Amygdala (tissue), 56 donors: ENCODE measurements around the gene SLC48A1.
A peak's percentile ranks its signal among the peaks of the same experiment; 100 is the strongest.

ENCODE experiments used
- DNase-seq, 56 donors: peaks; one replicate each; lab custom pipeline; 2025; lab: John Stamatoyannopoulos, UW

The SLC48A1 gene

DNA sequence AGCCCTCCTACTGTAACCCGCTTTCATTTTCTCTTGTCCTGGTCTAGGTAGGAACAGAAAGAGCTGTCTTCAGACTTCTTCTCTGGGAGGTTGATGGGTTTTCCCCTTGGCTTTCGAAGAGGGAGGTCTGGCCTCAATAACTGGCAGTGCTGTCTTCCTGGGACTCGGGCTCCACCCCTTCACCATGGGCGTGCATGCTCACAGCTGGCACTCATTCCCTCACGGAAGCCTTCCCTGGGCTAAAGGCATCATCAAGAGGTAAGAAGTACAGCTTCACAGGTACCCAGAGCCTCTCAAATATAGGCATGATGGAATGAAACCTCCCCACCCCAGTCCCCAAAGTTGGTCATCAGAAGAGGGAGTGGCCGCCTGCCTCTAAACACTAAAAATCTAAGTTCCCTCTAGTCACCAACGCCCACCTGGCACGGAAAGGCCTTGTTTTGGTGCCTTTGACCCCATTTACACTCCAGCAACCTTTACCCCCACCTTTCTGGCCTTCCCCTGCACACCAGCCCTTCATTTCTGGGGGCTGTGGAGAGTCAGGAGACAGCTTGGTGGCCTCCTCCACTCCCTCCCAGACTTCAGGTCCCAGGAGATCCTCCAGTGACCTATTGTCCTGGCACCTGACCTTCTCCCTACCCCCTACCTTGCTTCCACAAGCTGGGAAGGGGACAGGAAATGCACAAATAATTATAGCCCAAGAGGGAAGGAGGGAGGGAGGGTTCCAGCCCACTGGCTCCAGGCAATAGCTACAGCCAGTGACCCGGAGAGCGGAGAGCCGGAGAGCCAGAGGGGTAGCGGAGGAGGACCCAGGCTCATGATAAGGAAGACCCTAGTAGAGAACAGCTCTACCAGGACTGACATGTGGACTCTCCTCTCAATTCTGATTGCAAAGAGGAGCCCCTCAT is 17.1 kb upstream of the SLC48A1 start:
- peak in 7 of 56 donors; percentile 15 to 49 (median 33) for DNase-seq

DNA sequence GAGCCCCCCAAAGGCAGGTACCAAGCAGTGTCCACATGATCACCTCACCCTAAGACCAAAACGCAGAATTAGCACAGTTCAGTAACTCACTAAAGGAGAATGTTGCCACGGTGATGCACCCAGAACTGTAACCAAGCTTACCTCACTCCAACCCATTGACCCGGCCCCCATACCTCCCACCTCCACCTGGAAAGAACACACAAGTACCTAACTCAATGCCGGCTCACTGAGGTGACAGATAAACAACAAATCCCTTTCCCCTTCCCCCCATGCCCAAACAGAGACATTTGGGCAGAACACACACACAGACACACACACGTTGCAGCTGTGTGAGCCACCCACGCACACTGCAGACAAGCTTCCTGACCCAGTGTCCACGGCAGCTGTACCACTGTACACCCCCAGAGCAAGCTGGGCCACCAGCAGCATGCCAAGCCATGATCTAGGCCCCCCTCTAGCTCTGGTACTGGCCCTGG is 15.6 kb upstream of the SLC48A1 start:
- DNase-seq = peak in 8 of 56 donors; percentile 30 to 62 (median 48)

DNA sequence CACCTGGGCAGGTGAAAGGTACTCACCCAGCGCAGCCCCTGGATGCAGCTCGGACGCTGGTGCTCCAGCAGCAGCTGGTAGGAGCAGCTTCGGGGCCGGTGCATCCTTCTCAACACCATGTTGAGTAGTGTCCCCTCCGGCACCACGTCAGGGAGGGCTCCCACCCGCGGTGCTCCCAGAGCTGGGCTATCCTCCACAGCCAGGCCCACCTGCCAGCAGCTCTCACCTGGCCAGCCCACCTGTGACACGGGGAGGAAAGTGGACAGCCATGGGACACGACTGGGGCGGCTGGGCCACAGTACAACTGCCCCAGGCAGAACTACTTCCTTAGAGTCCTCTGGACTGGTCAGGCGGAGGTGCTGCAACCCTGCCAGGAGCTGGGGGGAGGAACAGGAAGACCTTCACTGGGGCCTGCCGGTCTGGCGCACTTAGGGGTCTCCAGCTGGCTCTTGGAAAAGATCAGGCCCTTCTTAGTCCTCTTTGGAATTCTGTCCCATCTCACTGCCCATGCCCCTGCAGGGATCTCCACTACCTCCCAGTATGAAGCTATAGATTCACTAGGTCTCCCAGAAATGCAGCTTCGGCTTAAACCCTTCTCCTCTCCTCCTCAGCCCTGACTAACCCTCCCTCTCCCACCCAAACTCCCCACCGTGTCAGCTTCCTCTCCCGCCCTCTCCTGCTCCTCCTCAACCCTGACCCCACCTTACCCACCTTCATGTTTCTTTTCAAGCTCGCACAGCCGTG is 15.0 kb upstream of the SLC48A1 start:
- DNase-seq = peak in 24 of 56 donors; percentile 24 to 67 (median 54)

DNA sequence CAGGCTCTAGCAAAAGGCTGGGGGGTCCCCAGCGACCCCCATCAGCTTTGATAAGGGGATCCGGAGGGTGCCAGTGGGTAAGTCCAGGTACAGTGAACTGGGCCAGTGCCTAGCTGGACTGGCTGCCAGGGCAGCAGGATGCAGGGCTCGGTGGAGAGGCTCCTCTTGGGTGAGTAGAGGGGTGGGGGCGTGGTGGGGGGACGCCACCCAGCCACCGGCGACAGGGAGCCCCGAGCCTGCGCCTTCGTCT is 14.5 kb upstream of the SLC48A1 start:
- no peak for DNase-seq

DNA sequence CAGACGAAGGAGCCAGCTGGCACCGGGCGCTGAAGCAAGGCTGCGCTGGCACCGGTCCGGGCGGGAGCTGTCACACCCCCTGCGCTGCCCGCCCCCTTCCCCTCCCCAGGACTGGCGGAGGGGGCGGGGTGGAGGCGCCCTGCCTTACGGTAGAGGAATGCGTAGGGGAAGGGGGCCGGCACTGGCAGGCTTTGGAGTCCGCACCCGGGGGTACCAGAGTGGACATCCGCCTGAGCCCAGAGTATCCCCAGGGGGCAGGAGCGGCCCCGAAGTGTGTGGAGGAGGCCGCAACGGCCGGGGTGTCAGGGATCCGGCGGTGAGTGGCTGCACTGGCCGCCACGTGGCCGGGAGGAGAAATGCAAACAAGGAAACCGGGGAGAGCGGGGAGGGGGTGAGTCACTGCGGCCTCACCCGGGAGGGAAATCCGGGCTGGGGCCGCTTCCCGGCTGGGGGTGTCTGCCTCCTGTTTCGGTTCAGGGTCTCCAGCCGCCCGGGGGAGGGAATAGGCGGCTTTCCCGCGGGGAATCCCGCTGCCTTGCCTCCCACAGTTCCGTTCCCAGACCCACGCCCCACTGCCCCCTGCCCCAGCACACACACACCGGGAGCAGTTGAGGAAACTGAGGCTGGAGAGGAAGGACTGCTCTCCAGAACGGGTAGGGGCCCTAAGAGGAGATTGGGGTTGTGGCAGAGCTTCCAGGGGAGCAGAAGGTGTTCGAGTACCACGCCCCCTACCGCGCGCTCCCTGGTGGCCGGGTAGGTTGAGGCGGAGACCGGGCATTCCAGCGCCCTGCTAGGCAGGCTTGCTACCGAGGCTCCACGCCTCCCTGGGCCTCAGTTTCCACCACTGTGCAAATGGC is 14.0 kb upstream of the SLC48A1 start, which contains the start of gene RAPGEF3:
TSS of gene RAPGEF3 (minus strand) at position 47 of the 857 bp plus-strand sequence. CDS start 324 bp downstream, outside the sequence.
- DNase-seq = peak in 55 of 56 donors; percentile 56 to 98 (median 91)

DNA sequence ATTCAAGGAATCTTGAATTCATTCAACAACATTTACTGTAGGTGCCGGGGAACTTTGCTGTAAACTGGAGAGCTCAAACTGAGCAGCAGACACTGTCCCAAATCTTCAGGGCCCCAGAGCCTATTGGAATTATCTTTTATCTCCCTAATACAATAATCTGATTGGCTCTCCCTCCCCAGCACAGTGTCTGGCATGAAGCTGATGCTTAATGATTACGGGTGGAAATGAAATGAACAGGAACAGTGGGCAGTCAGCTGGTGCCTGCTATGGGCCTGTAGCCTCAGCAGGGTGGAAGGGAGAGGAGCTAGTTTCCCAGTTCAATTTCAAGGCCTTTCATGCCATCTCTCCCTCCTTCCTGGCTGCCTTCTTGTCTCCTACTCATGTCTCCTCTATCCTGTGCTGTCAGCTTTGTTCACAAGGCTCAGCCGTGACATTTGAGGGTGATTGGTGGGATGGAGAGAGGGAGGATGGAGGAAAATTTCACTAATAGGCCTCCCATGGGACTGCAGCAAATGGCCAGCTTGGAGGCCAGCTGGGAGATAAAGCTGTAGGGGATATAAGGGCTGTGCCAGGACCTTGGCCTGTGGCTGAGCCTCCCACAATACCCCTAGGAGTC is 10.1 kb upstream of the SLC48A1 start:
- no peak for DNase-seq

DNA sequence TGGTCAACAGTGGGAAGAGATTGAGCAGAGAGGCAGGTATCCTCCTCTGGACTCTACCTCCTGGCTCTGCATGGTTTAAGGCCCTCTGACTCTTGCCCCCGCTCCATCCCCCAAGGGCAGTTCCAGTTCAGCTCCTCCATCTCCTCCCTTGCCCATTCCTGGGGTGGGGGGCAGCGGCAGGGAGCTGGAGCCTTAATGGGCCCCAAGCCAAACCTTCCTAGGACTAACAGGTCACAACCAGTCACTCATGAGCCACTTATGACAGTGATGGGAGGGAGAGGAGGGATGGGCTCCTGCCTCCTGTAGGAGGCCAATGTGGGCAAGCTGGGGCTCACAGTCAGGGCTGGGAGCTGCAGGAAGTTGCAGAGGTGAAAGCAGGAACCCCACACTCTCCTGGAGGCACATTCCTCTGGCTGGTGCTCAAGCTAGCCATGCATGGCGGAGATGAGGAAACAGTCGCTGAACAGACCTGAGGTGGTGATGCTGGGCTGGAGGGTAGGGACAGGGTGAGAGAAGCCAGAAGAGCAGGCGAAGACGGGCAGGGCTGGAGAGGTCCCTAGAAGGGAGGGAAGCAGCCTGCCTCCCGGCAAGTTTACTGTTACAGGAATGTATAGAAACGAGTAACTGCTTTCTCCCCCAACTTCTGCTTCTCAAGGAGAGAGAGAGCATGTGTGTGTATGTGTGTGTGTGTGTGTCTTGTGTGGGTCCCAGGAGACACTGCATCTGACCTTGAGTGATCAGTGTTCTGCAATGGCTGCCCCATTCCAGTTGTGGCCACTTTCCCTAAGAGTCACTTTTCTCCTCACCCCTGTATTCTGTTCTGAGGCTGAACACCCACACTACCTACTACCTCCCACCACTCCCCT is 9.3 kb upstream of the SLC48A1 start:
- no peak for DNase-seq

DNA sequence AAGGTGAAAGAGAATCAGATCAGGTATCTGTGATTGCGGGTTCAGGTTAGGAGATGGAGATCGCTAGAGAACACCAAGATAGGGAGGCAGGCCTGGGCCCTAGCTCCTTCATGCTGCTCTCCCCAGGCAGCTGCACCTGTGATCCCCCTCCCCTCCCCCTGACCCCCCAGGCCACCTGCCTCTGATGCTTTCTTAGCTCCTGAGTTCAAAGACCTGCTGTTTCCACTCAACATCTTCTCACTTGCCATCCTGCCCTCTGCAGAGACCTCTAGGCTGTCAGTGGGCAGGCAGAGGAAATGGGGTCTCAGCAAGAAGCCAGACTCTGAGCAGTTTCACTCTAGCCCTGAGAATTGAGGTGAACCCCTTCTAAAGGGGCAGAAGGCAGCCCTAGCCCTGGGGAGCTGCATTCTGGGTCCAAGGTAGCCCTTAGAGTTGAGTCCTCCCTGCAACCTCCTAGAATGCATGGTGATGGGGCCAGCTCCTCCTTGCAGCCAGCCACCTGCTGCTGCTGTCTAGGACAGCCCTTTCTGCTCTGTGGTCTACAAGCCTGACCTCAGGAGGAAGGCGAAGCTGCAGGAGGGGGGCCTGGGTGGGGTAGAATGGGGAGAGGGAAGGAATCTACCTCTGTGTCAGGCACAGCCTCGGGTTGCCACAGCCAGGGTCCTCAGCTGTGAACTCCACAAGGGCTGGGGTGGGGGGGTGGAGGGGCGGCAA is 6.4 kb upstream of the SLC48A1 start:
- DNase-seq = no peak

DNA sequence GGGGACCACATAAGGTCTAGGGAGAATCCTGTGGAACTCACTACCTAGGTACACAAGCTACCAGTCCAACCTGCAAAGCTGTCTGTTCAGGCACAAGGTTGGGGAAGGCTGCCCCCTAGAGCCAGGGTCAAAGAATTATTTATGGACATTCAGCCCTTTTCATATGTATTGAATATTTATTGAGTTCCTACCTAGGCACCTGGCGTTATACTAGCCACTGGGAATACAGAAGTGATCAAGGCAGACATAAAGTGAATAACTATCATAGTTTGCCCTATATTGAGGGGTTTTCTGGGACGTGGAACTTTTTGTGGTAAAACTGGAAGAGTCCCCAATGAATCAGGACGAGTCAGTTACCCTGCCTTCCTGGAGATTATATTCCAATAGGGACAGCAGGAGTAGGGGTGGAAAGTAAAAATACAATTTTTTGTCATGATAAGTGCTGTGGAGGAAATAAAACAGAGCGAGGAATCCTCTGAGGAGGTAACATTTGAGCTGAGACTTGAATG is 5.8 kb upstream of the SLC48A1 start:
- peak in 22 of 56 donors; percentile 19 to 66 (median 38) for DNase-seq

DNA sequence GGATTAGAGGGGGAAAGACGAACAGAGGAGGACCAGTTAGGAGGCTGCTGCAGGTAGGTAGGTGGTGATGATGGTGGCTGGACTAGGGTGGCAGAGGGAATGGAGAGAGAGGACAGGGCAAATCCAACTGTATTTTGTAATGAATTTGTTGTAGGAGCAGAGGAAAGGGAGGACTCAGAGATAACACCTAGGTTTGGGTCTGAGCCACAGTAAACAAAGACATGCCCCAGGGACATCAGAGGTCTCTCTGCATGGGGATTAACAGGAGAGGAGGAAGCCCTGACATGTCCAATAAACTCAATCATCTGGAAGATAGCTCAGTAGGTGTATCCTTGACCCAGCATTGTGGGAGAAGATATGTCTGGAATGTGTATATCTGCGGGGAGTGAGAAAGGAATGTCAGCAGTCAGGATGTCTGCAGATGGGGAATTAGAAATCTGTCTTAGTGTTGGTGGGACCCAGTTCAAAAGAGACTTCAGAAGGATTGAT is 4.7 kb upstream of the SLC48A1 start:
- no peak for DNase-seq

DNA sequence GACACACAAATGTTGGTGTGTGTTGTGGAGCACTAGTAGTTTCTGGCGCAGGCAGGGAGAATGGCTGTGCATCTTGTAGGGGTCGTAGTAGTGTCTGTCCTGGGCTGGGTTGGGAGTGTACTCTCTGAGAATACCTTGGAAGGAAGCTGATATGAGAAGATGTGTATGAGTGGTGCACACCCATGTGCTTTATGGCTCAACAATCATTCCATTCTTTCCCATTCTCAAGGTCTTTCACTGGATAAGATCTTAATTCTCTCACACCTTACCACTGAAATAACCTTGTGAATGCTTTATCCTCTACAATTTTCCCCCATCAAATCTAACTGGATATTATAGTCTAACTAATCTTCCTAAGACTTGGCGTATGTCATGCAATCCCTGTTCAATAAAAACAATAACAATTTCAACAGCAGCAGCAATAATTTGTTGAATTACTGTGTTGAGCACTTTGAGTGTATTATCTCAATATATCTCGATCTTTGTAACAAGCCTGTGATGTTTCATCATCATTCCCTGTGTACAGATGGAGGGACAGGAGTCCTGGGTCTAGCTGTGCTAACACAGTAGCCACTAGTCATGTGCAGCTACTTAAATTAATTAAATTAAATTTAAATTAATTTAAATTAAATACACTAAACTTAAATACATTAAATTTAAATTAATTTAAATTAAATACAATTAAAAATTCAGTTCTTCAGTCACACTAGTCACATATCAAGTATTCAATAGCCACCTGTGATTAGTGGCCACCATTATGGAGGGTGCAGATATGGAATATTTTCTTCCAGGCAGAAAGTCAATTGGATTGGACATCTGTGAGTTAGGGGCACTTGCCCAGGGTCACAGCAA is 3.6 kb upstream of the SLC48A1 start:
- DNase-seq = no peak

DNA sequence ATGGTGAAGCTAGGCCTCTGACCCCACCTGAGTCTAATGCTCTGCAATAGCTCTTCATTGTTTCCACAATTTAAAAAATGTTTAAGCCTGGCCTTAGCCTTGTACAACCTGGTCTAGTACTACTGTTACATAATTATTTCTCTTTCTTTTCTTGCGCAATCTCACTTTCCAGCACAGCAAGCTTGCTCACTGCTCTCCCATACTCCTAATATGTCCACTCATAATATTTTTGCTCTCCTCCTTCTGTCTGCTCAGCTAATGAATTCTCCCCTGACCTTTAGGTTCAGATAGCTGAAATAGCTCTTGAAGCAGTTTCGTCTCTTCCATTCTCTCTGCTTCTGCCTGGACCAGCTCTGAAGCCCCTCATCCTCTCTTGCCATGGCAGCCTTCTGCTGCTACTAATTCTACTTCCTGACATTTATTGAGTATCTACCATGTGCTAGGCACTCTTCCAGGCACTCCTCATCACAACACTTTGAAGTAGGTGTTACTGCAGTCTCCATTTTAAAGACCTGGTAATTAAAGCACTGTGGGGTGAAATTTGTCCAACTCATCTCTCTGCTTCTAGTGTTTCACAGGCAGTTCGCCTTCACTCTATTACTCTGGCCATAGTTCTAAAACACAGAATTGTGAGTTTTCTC is 2.8 kb upstream of the SLC48A1 start:
- no peak for DNase-seq

DNA sequence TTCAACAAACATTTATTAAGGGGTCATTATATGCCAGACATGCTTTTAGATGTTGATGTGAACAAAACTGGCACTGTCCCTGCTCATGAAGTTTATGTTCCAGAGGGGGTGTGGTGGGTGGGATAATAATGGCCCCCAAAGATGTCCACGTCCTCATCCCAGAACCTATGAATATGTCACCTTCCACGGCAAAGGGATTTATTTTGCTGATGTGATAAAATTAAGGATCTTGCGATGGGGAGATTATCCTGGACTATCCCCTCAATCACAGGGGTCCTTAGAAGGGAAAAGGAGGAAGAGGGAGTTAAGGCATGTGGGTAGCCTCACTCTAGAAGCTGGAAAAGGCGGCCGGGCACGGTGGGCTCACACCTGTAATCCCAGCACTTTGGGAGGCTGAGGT is 1.7 kb upstream of the SLC48A1 start:
- DNase-seq = no peak

DNA sequence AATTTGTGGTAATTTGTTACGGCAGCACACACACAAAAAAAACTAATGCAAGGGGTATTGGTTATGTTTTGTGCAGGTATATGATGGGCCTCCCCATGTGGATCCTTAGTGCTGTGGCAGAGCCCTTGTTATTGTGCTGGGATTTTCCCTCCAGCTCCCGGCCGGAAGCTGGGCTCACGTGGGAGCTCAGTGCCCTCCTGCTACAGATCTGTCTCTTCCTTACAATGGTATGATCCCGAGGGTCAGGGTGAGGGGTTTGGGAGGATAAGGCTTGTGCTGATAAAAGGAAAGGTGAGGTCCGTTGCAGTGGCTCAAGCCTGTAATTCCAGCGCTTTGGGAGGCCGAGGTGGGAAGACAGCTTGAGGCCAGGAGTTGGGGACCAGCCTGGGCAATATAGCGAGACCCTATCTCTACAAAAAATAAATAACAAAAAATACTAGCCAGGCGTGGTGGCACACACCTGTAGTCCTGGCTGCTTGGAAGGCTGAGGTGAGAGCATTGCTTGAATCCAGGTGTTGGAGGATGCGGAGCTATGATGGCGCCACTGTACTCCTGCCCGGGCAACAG is 861 bp upstream of the SLC48A1 start:
- DNase-seq = peak in 5 of 56 donors; percentile 15 to 41 (median 30)

DNA sequence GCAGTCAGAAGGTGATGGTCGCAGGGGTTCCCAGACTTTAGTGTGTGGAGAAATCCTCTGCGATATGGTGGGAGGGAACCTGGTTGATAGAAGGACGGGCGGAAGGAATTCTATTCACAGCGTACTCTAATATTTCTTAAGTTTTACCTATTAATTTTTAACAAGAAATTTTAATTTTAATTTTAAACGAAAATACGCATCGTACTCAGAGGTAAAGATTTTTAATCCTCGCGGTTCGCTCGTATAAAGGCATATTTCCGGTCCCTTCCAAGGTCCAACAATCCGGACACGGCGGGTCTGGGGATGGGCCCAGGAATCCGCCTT is 338 bp upstream of the SLC48A1 start:
- DNase-seq = no peak

DNA sequence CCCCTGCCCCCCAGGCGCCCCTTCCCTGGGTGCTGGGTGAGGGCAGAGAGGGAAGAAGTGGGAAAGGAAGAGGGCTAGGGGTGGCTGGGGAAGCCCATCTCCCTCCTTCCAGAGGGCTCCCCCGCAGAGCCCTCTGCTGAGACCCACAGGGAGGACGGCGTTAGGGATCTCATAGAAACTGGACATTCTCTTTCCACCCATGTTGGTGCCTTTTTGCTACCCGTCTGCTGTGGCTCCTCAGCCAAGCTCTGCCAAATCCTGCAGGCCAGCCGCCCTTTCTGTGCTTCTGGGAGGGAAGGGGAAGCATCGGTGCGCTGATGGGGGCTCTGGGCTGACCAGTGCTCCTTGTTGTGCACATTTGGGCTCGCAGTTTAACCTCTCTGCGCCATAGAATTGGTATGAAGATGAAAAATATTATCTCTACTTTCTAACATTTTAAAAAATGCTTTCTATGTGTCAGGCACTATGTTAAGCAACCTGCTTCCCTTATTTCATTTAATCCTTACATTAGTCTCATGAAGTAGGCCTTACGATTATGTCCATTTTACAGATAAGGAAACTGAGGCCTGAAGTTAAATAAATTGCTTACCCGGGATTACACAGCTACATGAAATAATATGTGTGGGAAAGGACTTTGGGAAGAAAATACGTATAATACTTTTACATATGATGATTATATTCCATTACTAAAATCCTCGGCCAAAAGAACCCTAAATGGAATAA is 981 bp downstream of the SLC48A1 start:
- DNase-seq = peak in 6 of 56 donors; percentile 24 to 58 (median 50)
